GM12878 (cell line): Measurements from ENCODE around the gene SSUH2. TPM values are rescaled to one million over a fixed set of nuclear protein-coding genes. Genes with fewer than 3 reads are reported as not detected.

Experiments
- ATAC-seq: fragments of 200-7000 bp; cut with Tn5 transposase; 3 replicates; pipeline ENCODE4 v1.9.1; 2020; ENCODE audit warnings: mild to moderate bottlenecking, moderate library complexity
- BruUV-seq: library from RNA; stranded (reverse); fragments of 400-500 nt; replicated peaks from 2 replicates; lab custom pipeline; 2021; lab: Mats Ljungman, UMichigan
- CTCF ChIA-PET: fragments of 300-600 bp; sonication (Branson Sonifier 250); formaldehyde crosslinking; extraction: SDS; loops from one replicate; lab custom pipeline; 2021; ENCODE audit warnings: inconsistent platforms; lab: Yijun Ruan, JAX
- POLR2A ChIA-PET: fragments of 350-600 bp; formaldehyde crosslinking; extraction: SDS; loops from one replicate; lab custom pipeline; 2021; ENCODE audit warnings: inconsistent platforms; lab: Charles Lee
- RAD21 ChIA-PET: fragments of 300-600 bp; sonication (Branson Sonifier 250); formaldehyde crosslinking; loops from one replicate; lab custom pipeline; 2023; ENCODE audit warnings: antibody characterized with exemption; ENCODE audit not compliant: unreplicated experiment; lab: Charles Lee
- SMC1A ChIA-PET: fragments of 300-600 bp; sonication (Branson Sonifier 250); formaldehyde crosslinking; loops from one replicate; lab custom pipeline; 2023; ENCODE audit not compliant: unreplicated experiment, uncharacterized antibody; lab: Charles Lee
- DNase-seq: peaks from one replicate; pipeline ENCODE4 v3.0.0-alpha.2; 2011; ENCODE audit warnings: low read depth, low spot score
- FAIRE-seq: peaks from 3 replicates; lab custom pipeline; 2011; peaks lifted over from hg19 to GRCh38; lab: Jason Lieb, UNC
- H2AFZ ChIP-seq: 2 replicates; pipeline ENCODE4 v1.6.0; 2011; ENCODE audit warnings: low read depth, low read length, control low read depth; ENCODE audit not compliant: control insufficient read depth
- H3K27ac ChIP-seq: 2 replicates; pipeline ENCODE4 v1.5.1; 2011; ENCODE audit warnings: control low read depth; ENCODE audit not compliant: control insufficient read depth, insufficient read depth
- H3K27me3 ChIP-seq, 2 experiments: replicated peaks in 1 of 2; 2 replicates each; pipeline versions ENCODE4 v1.6.0 to v1.6.1; 2011; ENCODE audit warnings: low read length in 1 of 2; ENCODE audit not compliant: control insufficient read depth in 2 of 2, insufficient read depth in 2 of 2
- H3K36me3 ChIP-seq, 2 experiments: 2 replicates each; pipeline ENCODE4 v1.5.1; 2011; ENCODE audit warnings: low read length in 1 of 2; ENCODE audit not compliant: control insufficient read depth in 2 of 2, insufficient read depth in 2 of 2
- H3K4me1 ChIP-seq: 2 replicates; pipeline ENCODE4 v1.6.1; 2011; ENCODE audit warnings: mild to moderate bottlenecking, low read length, moderate library complexity, mixed read lengths; ENCODE audit not compliant: control insufficient read depth, insufficient read depth
- H3K4me2 ChIP-seq: 2 replicates; pipeline ENCODE4 v1.6.0; 2011; ENCODE audit warnings: control low read depth; ENCODE audit not compliant: control insufficient read depth, insufficient read depth
- H3K4me3 ChIP-seq: fragments of 200-600 bp; sonication (generic); 2 replicates; pipeline ENCODE4 v1.5.1; 2016
- H3K79me2 ChIP-seq: 2 replicates; pipeline ENCODE4 v1.6.0; 2011; ENCODE audit warnings: low read length; ENCODE audit not compliant: control insufficient read depth, insufficient read depth
- H3K9ac ChIP-seq: 2 replicates; pipeline ENCODE4 v1.8.0; 2011; ENCODE audit warnings: low read length, control low read depth, mixed read lengths; ENCODE audit not compliant: control insufficient read depth, insufficient read depth
- H3K9me3 ChIP-seq: replicated peaks from 3 replicates; pipeline ENCODE4 v1.5.1; 2011; ENCODE audit warnings: mild to moderate bottlenecking, low read length; ENCODE audit not compliant: control insufficient read depth, insufficient read depth
- H4K20me1 ChIP-seq: 2 replicates; pipeline ENCODE4 v1.6.0; 2011; ENCODE audit not compliant: control insufficient read depth, insufficient read depth
- CBX5 ChIP-seq: sonication (generic); IDR thresholded peaks from 2 replicates; pipeline ENCODE4 v1.6.1; 2016; ENCODE audit warnings: low read depth, moderate library complexity, mild to moderate bottlenecking, inconsistent platforms
- DPF2 ChIP-seq: fragments of 450-650 bp; IDR thresholded peaks from 2 replicates; pipeline ENCODE4 v1.6.1; 2017; ENCODE audit warnings: mild to moderate bottlenecking
- E2F8 ChIP-seq: fragments of 450-650 bp; IDR thresholded peaks from 2 replicates; pipeline ENCODE4 v1.6.1; 2018; ENCODE audit warnings: mild to moderate bottlenecking, low read depth, moderate library complexity; ENCODE audit not compliant: partially characterized antibody
- ETV6 ChIP-seq, 2 experiments: fragments of 450-650 bp in 1 of 2; IDR thresholded peaks in 1 of 2; conservative IDR thresholded peaks in 1 of 2; 2 replicates each; pipeline ENCODE4 v1.6.1; 2014; ENCODE audit warnings: antibody characterized with exemption in 1 of 2, borderline replicate concordance in 1 of 2, low read depth in 1 of 2, mild to moderate bottlenecking in 1 of 2, moderate library complexity in 1 of 2
- KAT2A ChIP-seq: conservative IDR thresholded peaks from 2 replicates; pipeline ENCODE4 v1.6.1; 2011; ENCODE audit warnings: low read depth, low read length; ENCODE audit not compliant: control insufficient read depth
- NFIC ChIP-seq: IDR thresholded peaks from 2 replicates; pipeline ENCODE4 v1.6.1; 2012; ENCODE audit warnings: low read depth, mild to moderate bottlenecking, inconsistent platforms, low read length, moderate library complexity
- NKRF ChIP-seq: fragments of 450-650 bp; conservative IDR thresholded peaks from 2 replicates; pipeline ENCODE4 v1.6.1; 2017; ENCODE audit warnings: mild to moderate bottlenecking, moderate library complexity
- PKNOX1 ChIP-seq: fragments of 450-650 bp; IDR thresholded peaks from 2 replicates; pipeline ENCODE4 v1.6.1; 2016; ENCODE audit warnings: mild to moderate bottlenecking
- RCOR1 ChIP-seq: conservative IDR thresholded peaks from 2 replicates; pipeline ENCODE4 v1.6.1; 2012; ENCODE audit warnings: low read depth, low read length, improper control_type of control experiment
- RELA ChIP-seq: fragments of 450-650 bp; IDR thresholded peaks from 2 replicates; pipeline ENCODE4 v1.8.0; 2014; ENCODE audit warnings: borderline replicate concordance; ENCODE audit not compliant: partially characterized antibody
- WRNIP1 ChIP-seq: IDR thresholded peaks from 2 replicates; pipeline ENCODE4 v1.6.1; 2011; ENCODE audit warnings: low read depth, low read length, improper control_type of control experiment, borderline replicate concordance
- ZBTB11 ChIP-seq: fragments of 450-650 bp; formaldehyde crosslinking; IDR thresholded peaks from 2 replicates; pipeline ENCODE4 v1.5.0; 2022; ENCODE audit warnings: mild to moderate bottlenecking, missing genetic modification characterization
- ZNF622 ChIP-seq: fragments of 450-650 bp; IDR thresholded peaks from 2 replicates; pipeline ENCODE4 v1.6.1; 2017; ENCODE audit warnings: mild to moderate bottlenecking, inconsistent platforms
- WGBS: methylation state at CpG from one replicate; pipeline ENCODE4 v1.1.6; 2016; ENCODE audit warnings: low lambda C conversion rate; ENCODE audit not compliant: insufficient replicate concordance, insufficient coverage; ENCODE audit errors: missing lambda C conversion rate; 5-methylcytosine and 5-hydroxymethylcytosine counted together
- in situ Hi-C: fragments of 300-500 bp; cut with MboI; formaldehyde crosslinking; loops from 9 replicates; pipeline ENCODE4 v1.14.3; 2018; ENCODE audit warnings: mixed read lengths
- intact Hi-C: fragments of 100-400 bp; cut with micrococcal nuclease; formaldehyde crosslinking; loops from one replicate; pipeline ENCODE4 v1.14.2; 2022; ENCODE audit not compliant: unreplicated experiment
- polyA plus RNA-seq, 11 experiments: library from polyadenylated mRNA; depleted of rRNA in 4 of 11; unstranded in 6 of 11; stranded (reverse) in 5 of 11; fragments of >200 nt; fragmentation: Nextera tagmentation in 4 of 11; fragmentation: Illumina TruSeq in 1 of 11; extraction: Ambion mirVana in 4 of 11; extraction: Trizol in 1 of 11; gene quantifications; 1 replicate in 1 of 11; 2 replicates in 10 of 11; pipeline versions ENCODE4 v1.2.1 to v1.2.3, GENCODE V29; 2011 to 2016; ENCODE audit warnings: inconsistent platforms in 2 of 11, missing spikeins in 2 of 11, low read depth in 1 of 11
- total RNA-seq, 4 experiments: library from RNA; depleted of rRNA in 3 of 4; stranded (reverse); fragments of >200 nt in 3 of 4; fragmentation: Illumina TruSeq in 1 of 4; extraction: Trizol in 1 of 4; gene quantifications; 2 replicates each; pipeline versions ENCODE4 v1.2.1 to v1.2.3, GENCODE V29; 2013 to 2021

The SSUH2 gene
- total and polyA plus RNA-seq, 10 of the 15 experiments (the other 5 are each of a cell fraction or from before 2014, with no cell fraction given) = 0.09 to 0.26 TPM; not detected in 8

- BruUV-seq = no TSS peak
- Histone ChIP-seq H3K9ac (no peak overlapping the region), H3K27ac (no peak overlapping the region)
- in situ Hi-C loops = no loop called here
- 0% methylated on average over 2 of the region's 2 CpGs for WGBS
- TF ChIP-seq NKRF (no peak), CBX5 (no peak), WRNIP1 (no peak), ETV6 (conservative IDR thresholded peaks at IDR 0.05 in 1 of 2, IDR thresholded peaks at IDR 0.05 in 1 of 2; ENCODE audit: borderline replicate concordance in 1 of 2, low read depth in 1 of 2) (no peak), DPF2 (no peak), RCOR1 (no peak), ZNF622 (no peak), KAT2A (no peak), NFIC (no peak), E2F8 (no peak), PKNOX1 (no peak), RELA (no peak), ZBTB11 (CRISPR knock-in tag) (no peak)
- TF ChIP-seq, all 136 proteins: peak for 0
- Histone ChIP-seq H3K27me3 (no peaks in the 10 kb centered on the region), H3K4me1 (no peaks in the 10 kb centered on the region), H3K36me3 (no peaks in the 10 kb centered on the region), H3K79me2 (no peaks in the 10 kb centered on the region), H2AFZ (no peak overlapping the region), H3K4me3 (no peak overlapping the region), H4K20me1 (no peaks in the 10 kb centered on the region), H3K9me3 (no peaks in the 10 kb centered on the region), H3K4me2 (no peak overlapping the region)
- ATAC-seq (no peak), FAIRE-seq (no peak), DNase-seq (no peak)
- ChIA-PET SMC1A (no interaction called here), POLR2A (interaction anchor here (0.6 kb wide), 1 partner anchor 92 kb away, joined by 6 read pairs; no protein-coding TSS in a partner anchor), RAD21 (no interaction called here), CTCF (interaction anchor here (1.2 kb wide), 1 partner anchor 11 kb away, joined by 4 read pairs; no protein-coding TSS in a partner anchor)
- intact Hi-C loops = no loop called here
These were observed 7.9 kb upstream of the SSUH2 start for GRCh38 chr3:8652324-8652987.
